ENCODE data around the gene KMT5B.

GRCh38 chr11:68122936-68123539 lies 90.1 kb downstream of the KMT5B start:
- TF ChIP-seq CTCF (tag by site-specific recombination; IDR thresholded peaks at IDR 0.05) (no peak), ZNF704 (tag by site-specific recombination; IDR thresholded peaks at IDR 0.05) (no peak), PRDM4 (tag by site-specific recombination; IDR thresholded peaks at IDR 0.05) (no peak), GLI4 (tag by site-specific recombination; IDR thresholded peaks at IDR 0.05) (no peak), ZNF558 (tag by site-specific recombination; IDR thresholded peaks at IDR 0.05) (no peak), ELK4 (IDR thresholded peaks at IDR 0.05; ENCODE audit: borderline replicate concordance, low read depth, low read length) (no peak), ZNF121 (tag by site-specific recombination; IDR thresholded peaks at IDR 0.05) (no peak), ZNF658 (tag by site-specific recombination; IDR thresholded peaks at IDR 0.05) (no peak), ZNF530 (tag by site-specific recombination; IDR thresholded peaks at IDR 0.05; ENCODE audit: low read depth) (no peak), ZFP37 (tag by site-specific recombination; IDR thresholded peaks at IDR 0.05) (no peak), ZNF423 (tag by site-specific recombination; IDR thresholded peaks at IDR 0.05) (no peak)

Measured in HEK293 (cell line).